HG02610 (cell line): Measurements from ENCODE around the gene R3HDML.
"Not testable (repeated sequence)": the region's sequence is repeated elsewhere in the genome, so short reads cannot be mapped to it uniquely, and the experiment has no call there.

Experiments used
- ATAC-seq: cut with Tn5 transposase; IDR thresholded peaks from one replicate; pipeline ENCODE4 v1.9.1; 2021; ENCODE audit warnings: mild to moderate bottlenecking, moderate library complexity; ENCODE audit not compliant: unreplicated experiment

Gene R3HDML

DNA sequence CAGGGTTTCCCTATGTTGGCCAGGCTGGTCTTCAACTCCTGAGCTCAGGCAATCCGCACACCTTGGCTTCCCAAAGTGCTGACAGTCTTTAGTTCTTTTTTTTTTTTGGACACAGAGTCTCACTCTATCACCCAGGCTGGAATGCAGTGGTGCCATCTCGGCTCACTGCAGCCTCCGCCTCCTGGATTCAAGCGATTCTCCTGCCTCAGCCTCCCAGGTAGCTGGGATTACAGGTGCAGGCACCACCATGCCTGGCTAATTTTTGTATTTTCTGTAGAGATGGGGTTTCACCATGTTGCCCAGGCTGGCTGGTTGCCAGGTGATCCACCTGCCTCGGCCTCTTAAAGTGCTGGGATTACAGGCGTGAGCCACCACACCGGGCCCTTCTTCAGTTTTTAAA, 9.1 kb upstream of the R3HDML start:
- not testable (repeated sequence) for ATAC-seq

DNA sequence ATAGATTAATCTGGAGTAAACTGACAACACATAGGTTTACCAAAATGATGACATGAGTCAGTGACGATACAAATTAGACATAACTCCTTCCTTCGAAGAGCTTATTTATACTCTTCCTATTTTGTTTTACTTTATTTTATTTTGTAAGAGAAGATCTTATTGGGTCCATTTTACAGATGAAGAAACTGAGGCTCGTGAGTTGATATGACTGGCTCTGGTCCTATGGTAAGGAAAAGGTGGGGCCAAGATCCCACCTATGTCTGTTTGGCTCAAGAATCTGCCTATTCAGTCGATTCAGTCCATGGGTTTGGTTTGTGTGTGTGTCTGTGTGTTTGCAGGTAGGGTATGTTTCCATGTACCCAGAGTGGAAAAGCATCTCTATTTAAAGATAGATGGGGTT, 8.4 kb upstream of the R3HDML start:
- ATAC-seq: no peak

DNA sequence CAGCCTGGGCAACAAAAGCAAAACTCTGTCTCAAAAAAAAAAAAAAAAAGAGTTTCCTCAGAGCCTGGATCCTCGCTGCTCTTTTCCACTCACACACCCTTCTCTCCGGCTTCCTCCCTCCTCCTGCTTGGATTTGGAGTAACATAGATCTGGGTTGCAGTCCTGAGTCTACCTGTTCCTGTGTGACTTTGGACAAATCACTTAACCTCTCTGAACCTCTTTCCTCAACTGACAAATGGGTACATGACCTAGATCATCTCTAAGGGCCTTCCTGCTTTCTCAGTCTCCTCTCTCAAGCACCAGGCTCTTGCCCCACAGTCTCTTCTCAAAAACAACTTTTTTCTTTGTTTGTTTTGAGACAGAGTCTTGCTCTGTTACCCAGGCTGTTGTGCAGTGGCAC, 5.6 kb upstream of the R3HDML start:
- ATAC-seq: no peak

DNA sequence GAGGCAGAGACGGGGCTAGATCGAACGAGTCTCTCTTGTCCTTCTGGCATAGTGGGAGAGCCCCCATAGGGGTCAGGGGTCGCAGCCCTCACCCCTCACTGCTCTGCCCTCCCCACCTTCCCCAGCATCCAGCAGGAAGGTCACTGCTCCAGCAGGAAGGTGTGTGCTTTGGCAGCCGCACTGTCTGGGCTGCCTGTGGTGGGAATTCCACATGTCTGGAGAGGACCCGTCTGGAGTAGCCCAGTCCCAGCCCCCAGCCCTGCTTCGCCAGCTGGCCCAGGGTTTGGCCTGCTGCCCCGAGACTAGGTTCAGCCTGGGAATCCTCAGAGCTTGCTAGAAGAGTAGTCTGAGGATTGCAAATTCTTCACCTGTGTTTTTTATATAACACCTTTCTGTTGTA, 2.5 kb upstream of the R3HDML start:
- no peak for ATAC-seq

DNA sequence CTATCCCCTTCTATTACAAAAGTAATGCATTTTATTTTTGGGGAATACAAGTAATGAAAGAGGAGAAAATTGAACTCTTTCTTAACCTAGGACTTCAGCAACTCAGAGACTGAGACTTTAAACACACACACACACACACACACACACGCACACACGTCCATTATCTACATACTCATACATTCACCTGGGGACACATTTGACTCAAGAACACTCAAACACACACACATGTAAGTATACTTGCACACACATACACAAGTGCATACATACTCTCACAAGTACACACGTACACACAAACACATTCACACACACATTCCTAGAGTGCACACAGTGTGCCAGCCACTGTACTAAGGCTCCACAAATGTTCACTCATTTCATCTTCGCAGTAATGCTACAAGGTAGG, 2.1 kb upstream of the R3HDML start:
- ATAC-seq: no peak

DNA sequence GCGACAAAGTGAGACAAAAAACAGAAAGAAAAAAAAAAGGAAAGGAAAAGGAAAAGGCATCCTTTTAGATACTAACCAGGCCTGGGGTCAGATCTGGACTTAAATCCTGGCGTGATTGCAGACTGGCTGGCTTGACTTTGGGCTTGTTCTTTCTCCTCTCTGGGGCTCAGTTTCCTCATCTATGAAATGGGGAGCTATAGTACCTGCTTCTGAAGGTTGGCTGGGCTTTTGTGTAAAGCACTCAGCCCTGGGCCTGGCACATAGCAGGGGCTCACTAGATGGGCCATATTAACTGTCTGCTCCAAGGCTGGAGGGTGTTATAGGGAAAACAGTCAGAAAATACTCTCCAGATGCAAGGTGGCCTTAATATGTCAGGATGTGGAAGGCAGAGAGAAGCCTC, 1.2 kb upstream of the R3HDML start:
- ATAC-seq: no peak

DNA sequence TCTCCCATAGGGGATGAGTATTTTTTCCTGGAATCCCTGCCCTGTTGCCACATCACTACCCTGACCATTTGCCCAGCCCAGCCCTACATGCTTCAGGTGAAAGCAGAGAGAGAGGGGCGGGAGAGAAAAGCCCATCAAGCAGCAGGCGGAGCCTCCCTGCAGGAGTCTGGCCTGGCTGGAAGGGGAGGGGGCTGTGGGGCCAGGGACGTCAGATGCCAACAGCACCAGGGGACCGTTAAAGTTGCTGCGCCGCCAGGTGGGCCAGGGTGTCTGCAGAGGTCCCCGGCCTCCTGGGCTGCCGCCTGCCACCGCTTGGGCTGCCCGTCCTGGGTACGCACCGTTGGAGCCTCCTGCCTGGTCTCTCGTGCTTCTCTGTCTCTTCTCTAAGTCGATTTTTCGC, 757 bp upstream of the R3HDML start:
- no peak for ATAC-seq

DNA sequence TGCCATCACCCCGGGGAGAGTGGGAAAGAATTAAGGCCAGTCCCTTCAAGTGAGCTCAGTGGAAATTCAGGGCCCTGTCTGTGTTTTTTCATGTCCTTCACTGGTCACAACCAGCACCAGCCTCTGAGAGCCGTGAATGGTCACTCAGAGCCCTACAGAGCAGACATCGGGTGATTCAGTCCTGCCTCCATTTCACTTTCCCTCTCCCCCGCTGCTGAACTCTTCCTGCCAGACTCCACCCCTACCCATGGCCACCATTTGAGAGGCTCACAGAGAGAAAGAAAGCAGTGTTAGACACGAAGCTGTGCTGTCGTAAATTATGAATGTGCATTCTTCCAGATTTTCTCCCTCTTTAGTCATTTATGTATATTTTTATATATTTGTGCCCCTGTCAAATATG, 5.4 kb downstream of the R3HDML start:
- no peak for ATAC-seq

DNA sequence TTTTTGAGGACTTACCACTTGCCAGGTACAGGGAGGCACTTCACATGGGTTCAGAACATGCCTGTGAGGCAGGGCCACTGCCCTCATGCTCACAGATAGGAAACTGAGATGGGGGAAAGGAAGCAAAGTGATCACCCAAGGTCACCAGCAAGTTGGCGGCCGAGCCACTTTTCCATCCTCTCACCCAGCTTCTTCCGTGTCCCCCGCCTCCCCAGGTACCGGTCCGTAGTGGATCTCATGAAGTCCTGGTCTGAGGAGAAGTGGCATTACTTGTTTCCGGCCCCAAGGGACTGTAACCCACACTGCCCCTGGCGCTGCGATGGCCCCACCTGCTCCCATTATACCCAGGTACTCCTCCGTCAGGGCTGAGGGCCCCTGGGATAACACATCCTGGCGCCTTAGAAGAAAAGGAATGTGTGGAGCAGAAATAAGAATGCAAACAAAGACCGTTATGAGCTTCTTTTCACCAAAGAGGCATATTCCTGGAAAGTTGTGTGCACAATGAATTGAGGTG, 6.4 kb downstream of the R3HDML start:
- no peak for ATAC-seq

DNA sequence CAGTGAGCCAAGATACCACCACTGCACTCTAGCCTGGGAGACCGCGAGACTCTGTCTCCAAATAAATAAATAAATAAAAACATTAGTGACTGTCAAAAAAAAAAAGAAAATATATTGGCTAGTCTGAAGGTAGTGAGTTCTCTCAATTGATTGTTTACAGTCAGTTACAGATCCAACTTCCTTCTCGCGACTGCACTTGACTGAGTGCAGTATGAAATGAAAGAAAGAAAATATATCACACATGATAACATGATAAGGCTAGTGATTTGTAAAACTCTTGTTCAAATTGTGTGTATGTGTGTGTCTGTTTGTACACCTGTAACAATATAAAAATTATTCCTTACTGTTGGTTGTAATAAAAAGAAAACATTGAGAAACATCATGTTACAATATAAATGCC, 7.9 kb downstream of the R3HDML start:
- ATAC-seq: no peak

DNA sequence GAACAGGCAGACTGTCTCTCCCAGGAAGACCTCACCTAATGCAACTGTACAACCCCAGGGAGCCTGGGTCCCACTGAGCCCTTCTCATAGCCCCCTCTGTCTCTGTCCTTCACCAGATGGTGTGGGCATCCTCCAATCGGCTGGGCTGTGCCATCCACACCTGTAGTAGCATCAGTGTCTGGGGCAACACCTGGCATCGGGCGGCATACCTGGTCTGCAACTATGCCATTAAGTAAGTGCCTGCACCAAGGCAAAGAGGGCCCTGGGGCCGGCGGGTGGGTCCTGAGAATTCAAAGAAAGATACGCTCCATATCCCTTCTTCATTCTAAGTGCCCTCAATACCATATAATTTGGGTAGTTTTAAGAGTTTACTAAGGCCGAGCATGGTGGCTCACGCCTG, 8.3 kb downstream of the R3HDML start:
- no peak for ATAC-seq

DNA sequence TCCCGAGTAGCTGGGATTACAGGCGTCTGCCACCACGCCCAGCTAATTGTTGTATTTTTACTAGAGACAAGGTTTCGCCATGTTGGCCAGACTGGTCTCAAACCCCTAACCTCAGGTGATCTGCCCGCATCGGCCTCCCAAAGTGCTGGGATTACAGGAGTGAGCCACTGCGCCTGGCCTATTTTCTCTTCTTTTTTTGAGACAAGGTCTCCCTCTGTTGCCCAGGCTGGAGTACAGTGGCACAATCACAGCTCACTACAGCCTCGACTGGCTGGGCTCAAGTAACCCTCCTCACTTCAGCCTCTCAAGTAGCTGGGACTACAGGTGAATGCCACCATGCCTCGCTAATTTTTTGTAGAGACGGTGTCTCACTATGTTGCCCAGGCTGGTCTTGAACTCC, 9.1 kb downstream of the R3HDML start:
- not testable (repeated sequence) for ATAC-seq

DNA sequence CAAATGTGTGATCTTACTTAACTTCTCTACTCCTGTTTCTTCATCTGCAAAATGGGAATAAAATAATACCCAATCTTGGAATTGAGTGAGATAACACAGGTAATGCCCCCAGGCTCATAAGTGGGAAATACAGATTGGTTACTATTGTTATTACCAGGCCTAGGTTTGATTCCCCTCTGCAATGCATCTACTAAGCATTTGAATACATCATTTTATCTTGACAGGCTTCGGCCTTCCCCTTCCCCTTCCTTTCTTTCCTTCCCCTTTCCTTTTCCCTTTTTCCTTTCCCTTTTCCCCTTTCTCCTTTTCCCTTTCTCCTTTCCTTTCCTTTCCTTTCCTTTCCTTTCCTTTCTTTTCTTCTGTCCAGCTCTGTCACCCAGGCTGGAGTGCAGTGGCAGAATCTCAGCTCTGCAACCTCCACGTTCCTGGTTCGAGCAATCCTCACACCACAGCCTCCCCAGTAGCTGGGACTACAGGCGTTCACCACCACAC, 11.4 kb downstream of the R3HDML start:
- ATAC-seq: no peak

DNA sequence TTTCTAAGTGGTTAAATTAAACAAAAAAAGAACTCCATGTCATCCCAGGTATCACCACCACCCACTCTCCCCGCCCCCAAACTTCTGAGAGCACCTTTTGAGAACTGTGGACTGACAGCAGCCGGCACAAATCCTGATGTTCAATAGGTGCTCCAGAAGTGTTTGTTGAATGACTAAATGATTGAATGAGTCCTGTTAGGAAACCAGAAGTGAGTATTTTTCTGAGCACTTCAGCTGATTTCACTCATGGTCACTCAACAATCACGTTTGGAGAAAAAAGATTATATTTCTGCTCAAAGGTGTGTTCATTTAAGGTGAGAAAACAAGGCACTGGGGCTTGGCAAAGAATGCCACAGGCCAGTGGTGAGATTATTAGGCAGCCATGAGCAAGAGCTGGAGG, 12.5 kb downstream of the R3HDML start:
- no peak for ATAC-seq

DNA sequence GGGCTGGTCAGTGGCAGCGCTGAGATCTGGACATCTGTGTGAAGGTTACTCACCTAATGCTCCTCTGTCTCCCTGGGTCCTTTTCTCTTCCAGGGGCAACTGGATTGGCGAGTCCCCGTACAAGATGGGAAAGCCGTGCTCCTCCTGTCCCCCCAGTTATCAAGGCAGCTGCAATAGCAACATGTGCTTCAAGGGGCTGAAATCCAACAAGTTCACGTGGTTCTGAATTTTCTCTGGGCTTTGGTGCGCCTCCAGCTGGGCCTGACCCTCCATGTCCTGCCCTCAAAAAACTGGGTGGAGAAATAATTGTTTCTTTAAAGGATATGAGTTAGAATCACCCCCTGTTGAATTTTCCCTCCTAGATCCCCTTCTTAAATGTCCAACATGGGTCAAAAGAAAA, 13.7 kb downstream of the R3HDML start:
- ATAC-seq: no peak

DNA sequence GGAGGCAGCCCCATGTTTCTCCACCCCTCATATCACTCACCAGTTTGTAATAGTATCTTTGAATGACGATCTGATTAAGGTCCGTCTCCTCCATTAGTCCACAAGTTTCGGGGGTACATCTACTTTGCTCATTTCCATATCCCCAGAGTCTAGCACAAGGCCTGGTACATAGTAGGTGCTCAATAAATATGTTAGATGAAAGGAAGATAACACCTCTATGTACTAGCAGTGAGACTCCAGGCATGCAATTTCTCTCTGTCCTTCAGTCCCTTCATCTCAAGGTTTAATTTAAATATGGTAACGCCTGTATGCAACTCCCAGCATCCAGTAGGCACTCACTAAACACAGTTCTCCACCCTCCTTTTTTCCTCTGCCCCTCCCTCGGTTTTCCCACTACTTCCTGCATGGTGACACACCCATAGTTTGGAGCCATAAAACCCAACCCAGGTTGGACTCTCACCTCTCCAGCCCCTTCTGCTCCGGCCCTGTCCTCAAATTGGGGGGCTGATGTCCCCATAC, 18.2 kb downstream of the R3HDML start:
- ATAC-seq: no peak

DNA sequence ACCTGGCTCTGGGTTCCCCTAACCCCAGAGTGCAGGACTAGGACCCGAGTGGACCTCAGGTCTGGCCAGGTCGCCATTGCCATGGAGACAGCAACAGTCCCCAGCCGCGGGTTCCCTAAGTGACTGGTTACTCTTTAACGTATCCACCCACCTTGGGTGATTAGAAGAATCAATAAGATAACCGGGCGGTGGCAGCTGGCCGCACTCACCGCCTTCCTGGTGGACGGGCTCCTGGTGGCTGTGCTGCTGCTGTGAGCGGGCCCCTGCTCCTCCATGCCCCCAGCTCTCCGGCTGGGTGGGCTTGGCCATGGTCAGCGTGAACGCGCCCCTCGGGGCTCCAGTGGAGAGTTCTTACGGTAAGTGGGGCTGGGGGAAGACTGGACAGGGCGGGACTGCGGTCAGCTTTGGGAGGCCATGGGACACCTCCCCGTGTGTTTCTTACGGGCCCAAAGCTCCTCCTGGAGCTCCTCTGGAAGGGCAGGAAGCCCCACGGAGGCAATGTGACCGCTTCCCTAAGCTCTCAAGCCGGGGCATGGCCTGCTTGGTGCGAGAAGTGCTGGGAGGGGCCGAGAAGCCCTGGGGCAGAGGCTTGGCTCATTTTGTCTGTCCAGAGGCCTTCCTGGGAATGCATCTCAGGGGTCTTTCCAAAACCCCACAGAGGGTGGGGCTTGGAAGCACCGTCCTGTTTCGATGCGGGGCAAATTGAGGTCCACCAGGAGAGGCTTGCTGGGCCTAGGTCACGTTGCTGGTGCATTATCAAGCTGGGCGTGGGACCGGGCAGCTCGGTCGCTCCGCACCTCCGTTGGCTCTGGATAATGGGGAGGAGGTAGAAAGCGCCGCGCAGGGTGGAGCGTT, 18.9 kb downstream of the R3HDML start, which contains the start of gene HNF4A:
Gene HNF4A, plus strand, starts transcription at position 202 of the 855 bp plus-strand sequence. Its CDS starts 106 bp downstream, at position 308.
- ATAC-seq: no peak

DNA sequence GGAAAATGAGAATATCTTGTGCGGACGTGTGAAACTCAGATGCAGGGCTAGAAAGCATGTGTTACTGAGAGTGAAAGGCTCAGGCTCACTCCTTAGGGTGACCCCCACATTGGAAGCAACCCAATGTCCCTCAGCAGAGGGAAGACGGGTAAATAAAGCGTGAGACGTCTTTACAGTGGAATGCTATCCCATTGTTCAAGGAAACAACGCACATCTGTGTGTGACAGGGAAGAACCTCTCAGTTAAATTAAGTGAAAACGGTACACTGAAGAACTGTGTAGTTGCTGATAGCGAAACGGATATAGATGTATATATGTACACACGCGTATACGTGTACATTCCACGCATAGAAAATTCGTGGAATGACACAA, 19.5 kb downstream of the R3HDML start:
- ATAC-seq: no peak

DNA sequence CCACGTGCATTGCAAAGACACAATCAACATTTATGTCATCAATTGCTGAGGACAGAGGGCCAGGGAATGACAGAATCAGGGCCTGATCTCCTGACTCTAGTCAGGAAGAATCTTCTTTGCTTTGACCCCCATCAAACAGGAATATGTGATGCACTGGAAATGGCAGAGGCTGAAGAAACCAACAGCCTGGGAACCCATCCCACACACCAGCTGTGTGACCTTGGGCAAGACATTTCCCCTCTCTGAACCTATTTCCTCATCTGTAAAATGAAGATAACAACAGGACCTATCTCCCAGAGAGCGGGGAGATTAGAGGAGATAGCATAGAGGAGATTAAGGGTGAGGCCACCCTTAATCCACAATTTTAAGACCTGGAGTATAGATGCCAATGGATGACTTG, 20.2 kb downstream of the R3HDML start:
- no peak for ATAC-seq

DNA sequence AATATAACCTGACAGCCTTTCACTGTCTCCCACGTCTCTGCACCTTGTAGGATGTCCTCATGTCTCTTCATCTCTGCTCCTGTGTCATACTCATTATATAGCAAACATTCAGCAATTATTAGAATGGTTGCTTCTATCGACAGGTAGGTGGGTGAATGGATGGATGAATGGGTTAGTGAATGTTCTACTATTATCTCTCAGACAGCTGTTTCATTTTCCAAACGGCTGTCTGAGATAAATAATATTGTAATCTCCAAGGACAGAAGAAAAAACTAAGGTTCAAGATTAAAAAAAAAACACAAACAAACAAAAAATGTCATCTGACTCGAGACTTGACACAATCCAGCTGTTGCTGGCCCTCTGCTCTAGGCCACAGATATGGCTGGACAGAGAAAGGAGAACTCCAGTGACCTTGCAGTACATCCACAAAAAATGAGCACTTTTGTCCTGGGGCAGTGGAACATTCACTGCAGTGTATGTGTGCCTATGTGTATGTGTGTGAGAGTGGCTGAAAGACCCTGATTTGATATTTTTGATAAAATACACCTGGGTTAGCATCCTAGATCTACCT, 20.8 kb downstream of the R3HDML start:
- no peak for ATAC-seq

DNA sequence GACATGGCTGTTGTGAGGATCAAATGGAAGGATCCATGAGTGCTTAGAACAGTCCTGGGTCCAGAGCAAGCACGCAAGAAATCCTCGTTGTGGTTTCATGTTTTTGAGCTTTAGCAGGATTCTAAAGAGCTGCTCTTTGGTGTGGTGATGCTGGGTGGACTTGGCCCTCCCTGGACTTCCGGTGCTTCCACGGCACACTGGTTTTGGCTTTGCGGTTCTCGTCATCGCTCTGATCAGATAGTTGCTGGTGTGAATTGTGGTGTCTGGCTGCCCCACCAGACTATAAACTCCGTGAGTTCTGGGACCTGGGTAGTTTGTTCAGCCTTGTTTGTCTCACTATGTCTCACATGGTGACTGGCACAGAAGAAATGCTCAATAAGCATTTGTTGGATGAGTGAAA, 21.9 kb downstream of the R3HDML start:
- no peak for ATAC-seq

DNA sequence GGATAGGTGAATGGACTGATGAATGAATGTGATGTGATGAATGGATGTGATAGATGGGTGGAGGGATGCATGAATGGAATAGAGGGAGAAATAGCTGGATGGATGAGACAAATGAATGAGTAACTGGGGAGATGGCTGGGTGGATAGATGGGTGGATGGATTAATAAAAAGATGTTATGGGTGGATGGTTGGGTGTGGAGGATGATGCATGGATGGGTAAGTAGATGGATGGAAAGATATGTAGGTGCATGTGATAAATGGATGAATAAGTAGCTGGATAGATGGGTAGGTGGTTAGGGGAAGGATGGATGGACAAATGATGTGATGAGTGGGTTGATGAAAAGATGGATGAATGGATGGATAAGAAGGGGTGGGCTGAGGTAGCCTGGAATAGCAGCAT, 23.4 kb downstream of the R3HDML start:
- no peak for ATAC-seq
